ENCODE results near the gene MSANTD2.

- TF ChIP-seq POLR2AphosphoS5 (IDR thresholded peaks at IDR 0.05; ENCODE audit: low read depth) (no peak), CREB1 (CRISPR knock-in tag; IDR thresholded peaks at IDR 0.05; ENCODE audit: low read depth) (no peak), CTCF (conservative IDR thresholded peaks at IDR 0.05; ENCODE audit: low read depth in 2 of 2) (no peak), REST (IDR thresholded peaks at IDR 0.05; ENCODE audit: unreplicated experiment) (no peak), EZH2phosphoT487 (IDR thresholded peaks at IDR 0.05; ENCODE audit: unreplicated experiment) (no peak), STAT1 (IDR thresholded peaks at IDR 0.05; ENCODE audit: unreplicated experiment) (no peak), EZH2 (IDR thresholded peaks at IDR 0.05; ENCODE audit: low read depth, unreplicated experiment) (no peak), ZNF331 (CRISPR knock-in tag; IDR thresholded peaks at IDR 0.05; ENCODE audit: low read depth) (no peak), JUNB (IDR thresholded peaks at IDR 0.05; ENCODE audit: unreplicated experiment) (no peak), ETS1 (IDR thresholded peaks at IDR 0.05) (no peak), ZNF114 (CRISPR knock-in tag; IDR thresholded peaks at IDR 0.05) (no peak), ZNF462 (CRISPR knock-in tag; IDR thresholded peaks at IDR 0.05) (no peak), NANOG (IDR thresholded peaks at IDR 0.05; ENCODE audit: borderline replicate concordance) (no peak)
Measured at GRCh38 chr11:124814739-124815138, 14.5 kb upstream of the MSANTD2 start.
